Esophagus squamous epithelium (tissue), 5 donors: ENCODE results near the gene LYRM7. TPM values are rescaled to one million over a fixed set of nuclear protein-coding genes. Genes with fewer than 3 reads are reported as not detected.

Experiments
- DNase-seq: peaks from one replicate; lab custom pipeline; 2025; lab: John Stamatoyannopoulos, UW
- H3K27ac ChIP-seq, 4 donors: fragments of 200-600 bp; sonication (generic); one replicate each; pipeline ENCODE4 v1.5.1; 2016 to 2019; ENCODE audit warnings: mild to moderate bottlenecking in 1 of 4
- H3K27me3 ChIP-seq, 4 donors: fragments of 200-600 bp; sonication (generic); 1 replicate in 3 of 4; 2 replicates in 1 of 4; pipeline versions ENCODE4 v1.5.1 to v1.6.0; 2017 to 2021; ENCODE audit warnings: antibody characterized with exemption in 1 of 4
- H3K36me3 ChIP-seq, 3 donors: fragments of 200-600 bp; sonication (generic); one replicate each; pipeline ENCODE4 v1.5.1; 2016 to 2019
- H3K4me1 ChIP-seq, 3 donors: fragments of 200-600 bp; sonication (generic); one replicate each; pipeline ENCODE4 v1.5.1; 2017 to 2019
- H3K4me3 ChIP-seq, 4 donors: fragments of 200-600 bp; sonication (generic); 1 replicate in 3 of 4; 2 replicates in 1 of 4; pipeline ENCODE4 v1.5.1; 2016 to 2019; ENCODE audit warnings: mild to moderate bottlenecking in 2 of 4, moderate library complexity in 1 of 4
- H3K9me3 ChIP-seq, 3 donors: fragments of 200-600 bp; sonication (generic); one replicate each; pipeline ENCODE4 v1.5.1; 2016 to 2019
- CTCF ChIP-seq, 6 experiments: fragments of 450-650 bp in 4 of 6; fragments of 200-600 bp in 2 of 6; sonication (generic) in 2 of 6; IDR thresholded peaks; one replicate each; pipeline ENCODE4 v1.5.1; 2016 to 2019; ENCODE audit warnings: antibody characterized with exemption in 6 of 6, mild to moderate bottlenecking in 4 of 6, moderate library complexity in 4 of 6
- POLR2A ChIP-seq, 4 donors: fragments of 450-650 bp; IDR thresholded peaks; one replicate each; pipeline ENCODE4 v1.6.1; 2017; ENCODE audit warnings: antibody characterized with exemption in 4 of 4, mild to moderate bottlenecking in 4 of 4, moderate library complexity in 3 of 4
- WGBS, 2 donors: methylation state at CpG; one replicate each; pipeline ENCODE4 v1.1.5; 2018; 5-methylcytosine and 5-hydroxymethylcytosine counted together
- intact Hi-C: fragments of 100-400 bp; cut with DNase I; formaldehyde crosslinking; loops from one replicate; pipeline ENCODE4 v1.15.0; 2022
- total RNA-seq, 4 donors: library from RNA; depleted of rRNA; stranded (reverse); fragments of >200 nt; gene quantifications; one replicate each; pipeline ENCODE4 v1.1.0, GENCODE V29; 2016
- donor health status: DM: yes; HTN: yes; CAD: no.

LYRM7 gene
- total RNA-seq, 4 donors from 2014 or later: 4.1 to 9.3 (median 6.4) TPM

DNA sequence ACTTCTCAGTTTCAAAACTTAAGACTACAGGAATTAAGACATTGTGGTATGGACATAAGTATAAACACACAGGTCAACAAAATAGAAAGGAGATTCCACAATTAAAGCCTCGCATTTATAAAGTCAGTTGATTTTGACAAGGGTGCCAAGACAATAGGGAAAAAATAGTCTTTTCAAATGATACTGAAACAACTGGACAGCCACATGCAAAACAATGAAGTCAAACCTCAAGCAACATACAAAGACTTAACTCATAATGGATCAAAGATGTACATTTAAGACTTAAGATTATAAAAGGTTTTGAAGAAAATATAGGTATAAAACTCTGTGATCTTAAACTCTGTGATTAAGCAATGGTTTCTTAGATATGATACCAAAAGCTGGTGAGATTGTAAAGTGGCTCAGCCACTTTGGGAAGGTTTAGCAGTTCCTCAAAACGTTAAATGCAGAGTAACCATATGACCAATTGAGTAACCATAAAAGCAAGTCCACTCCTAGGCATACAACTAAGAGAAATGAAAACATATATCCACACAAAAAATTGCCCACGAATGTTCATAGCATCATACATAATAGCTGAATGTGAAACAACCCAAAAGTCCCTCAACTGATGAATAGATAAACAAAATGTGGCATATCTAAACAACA is 27.6 kb upstream of the LYRM7 start:
- no peak for DNase-seq
- H3K4me1 ChIP-seq: no peaks in the 10 kb centered on the region
- H3K4me3 ChIP-seq: no peak overlapping the region
- 46 to 50% methylated on average over 3 of the region's 3 CpGs for WGBS, 2 donors
- no peak overlapping the region for H3K27ac ChIP-seq
- H3K27me3 ChIP-seq: no peaks in the 10 kb centered on the region
- no peaks in the 10 kb centered on the region for H3K36me3 ChIP-seq
- intact Hi-C loops: no loop called here
- no peak for TF ChIP-seq POLR2A (IDR thresholded peaks at IDR 0.05)
- TF ChIP-seq CTCF (IDR thresholded peaks at IDR 0.05): no peak
- no peaks in the 10 kb centered on the region for H3K9me3 ChIP-seq

GRCh38 chr5:131147258-131147657 is 23.5 kb upstream of the LYRM7 start:
- Histone ChIP-seq H3K4me3 (no peak overlapping the region), H3K4me1 (no peaks in the 10 kb centered on the region), H3K9me3 (no peaks in the 10 kb centered on the region), H3K27me3 (no peaks in the 10 kb centered on the region), H3K27ac (no peak overlapping the region), H3K36me3 (no peaks in the 10 kb centered on the region)
- intact Hi-C loops: no loop called here
- TF ChIP-seq CTCF (IDR thresholded peaks at IDR 0.05) (no peak), POLR2A (IDR thresholded peaks at IDR 0.05) (no peak)
- DNase-seq: no peak

DNA sequence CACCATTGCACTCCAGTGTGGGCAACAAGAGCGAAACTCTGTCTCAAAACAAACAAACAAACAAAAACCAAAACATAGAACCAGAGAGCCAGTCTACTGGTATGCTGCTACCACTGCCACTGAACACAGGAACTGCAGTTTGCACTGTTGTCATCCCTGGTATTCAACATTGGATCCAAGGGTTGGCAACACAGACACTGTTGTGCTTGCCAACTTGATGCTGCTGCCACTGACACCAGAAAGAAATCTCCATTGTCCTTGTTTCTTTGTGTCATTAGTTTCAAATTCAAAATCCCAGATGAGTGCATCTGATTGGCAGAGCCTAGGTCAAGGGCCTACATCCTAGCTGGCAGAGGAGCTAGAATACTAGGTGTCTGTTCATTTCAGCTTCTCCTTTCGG is 21.9 kb upstream of the LYRM7 start:
- Histone ChIP-seq H3K4me3 (no peak overlapping the region), H3K4me1 (no peaks in the 10 kb centered on the region), H3K9me3 (no peaks in the 10 kb centered on the region), H3K27me3 (no peaks in the 10 kb centered on the region), H3K27ac (no peak overlapping the region), H3K36me3 (no peaks in the 10 kb centered on the region)
- intact Hi-C loops: no loop called here
- no peak for DNase-seq
- TF ChIP-seq POLR2A (IDR thresholded peaks at IDR 0.05) (no peak), CTCF (IDR thresholded peaks at IDR 0.05) (no peak)
- 93 to 97% methylated on average over 2 of the region's 2 CpGs for WGBS, 2 donors

- no peaks in the 10 kb centered on the region for H3K4me1 ChIP-seq
- H3K36me3 ChIP-seq: no peaks in the 10 kb centered on the region
- H3K4me3 ChIP-seq: no peak overlapping the region
- DNase-seq: no peak
- no peaks in the 10 kb centered on the region for H3K9me3 ChIP-seq
- TF ChIP-seq CTCF (IDR thresholded peaks at IDR 0.05) (no peak), POLR2A (IDR thresholded peaks at IDR 0.05) (no peak)
- intact Hi-C loops: no loop called here
- no peaks in the 10 kb centered on the region for H3K27me3 ChIP-seq
- WGBS, 2 donors: 96 to 100% methylated on average over 3 to 7 of the region's 7 CpGs
- no peak overlapping the region for H3K27ac ChIP-seq
These were observed 20.3 kb upstream of the LYRM7 start for GRCh38 chr5:131150408-131150807.

- 68 to 82% methylated on average over 4 of the region's 4 CpGs for WGBS, 2 donors
- no peak for DNase-seq
- Histone ChIP-seq H3K27me3 (no peaks in the 10 kb centered on the region), H3K36me3 (no peaks in the 10 kb centered on the region), H3K9me3 (no peaks in the 10 kb centered on the region), H3K4me3 (no peak overlapping the region), H3K4me1 (no peaks in the 10 kb centered on the region), H3K27ac (no peak overlapping the region)
- TF ChIP-seq CTCF (IDR thresholded peaks at IDR 0.05) (no peak), POLR2A (IDR thresholded peaks at IDR 0.05) (no peak)
- intact Hi-C loops: no loop called here
These were observed 19.5 kb upstream of the LYRM7 start for GRCh38 chr5:131151216-131151615.
